HG02970 (cell line): ENCODE data around the gene PDIA2.

Experiments
- ATAC-seq: cut with Tn5 transposase; IDR thresholded peaks from one replicate; pipeline ENCODE4 v1.9.1; 2021; ENCODE audit warnings: mild to moderate bottlenecking, moderate library complexity, moderate number of reproducible peaks; ENCODE audit not compliant: unreplicated experiment, low FRiP score

Gene PDIA2

DNA sequence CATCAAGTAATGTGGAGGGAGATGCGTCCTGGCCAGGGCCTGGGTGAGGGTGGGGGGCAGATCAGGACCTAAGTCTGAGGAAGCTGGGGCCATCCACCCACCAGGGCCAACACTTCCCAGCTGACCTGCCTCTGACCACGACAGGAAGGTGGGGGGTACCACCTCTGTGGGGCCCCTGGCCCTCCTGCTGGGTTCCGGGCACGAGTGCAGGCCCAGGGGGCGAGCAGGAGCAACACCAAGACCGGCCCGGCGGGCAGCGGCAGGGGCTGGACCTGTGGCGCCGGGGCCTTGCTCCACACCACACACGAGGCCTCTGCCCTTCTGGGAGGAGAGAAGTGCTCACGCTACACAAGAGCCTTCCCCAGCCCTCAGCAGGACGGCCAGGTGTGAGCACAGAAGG lies 13.3 kb downstream of the PDIA2 start:
- no peak for ATAC-seq

DNA sequence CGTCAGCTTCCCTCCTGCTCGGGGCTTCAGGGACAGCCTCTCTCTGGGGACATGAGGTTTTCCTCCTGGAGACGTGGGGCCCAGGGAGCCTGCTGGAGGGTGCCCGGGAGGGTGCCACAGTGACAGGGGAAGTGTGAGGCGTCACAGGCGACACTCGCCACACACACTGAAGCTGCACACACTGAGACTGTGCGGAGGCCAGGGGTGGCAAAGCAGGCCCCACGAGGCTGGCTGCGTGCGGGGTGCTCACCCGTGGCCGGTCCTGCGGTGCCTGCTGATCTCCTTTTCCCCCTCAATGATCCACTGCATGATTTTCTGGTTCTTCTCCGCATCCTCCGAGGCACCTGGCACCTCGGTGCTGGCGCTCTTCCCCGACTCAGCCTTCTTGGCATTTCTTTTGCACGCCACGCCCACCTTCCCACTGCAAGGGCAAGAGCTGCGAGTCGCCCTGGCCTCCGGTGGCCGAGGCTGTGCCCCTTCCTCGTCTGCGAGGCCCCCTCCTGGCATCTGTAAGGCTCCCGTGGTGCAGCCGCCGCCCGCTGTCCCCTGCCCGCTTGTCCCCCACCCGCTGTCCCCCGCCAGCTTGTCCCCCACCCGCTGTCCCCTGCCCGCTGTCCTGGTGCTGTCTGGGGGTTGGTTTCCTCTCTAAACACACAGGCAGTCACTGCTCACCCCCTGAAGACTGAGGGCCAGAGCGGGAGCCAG lies 14.0 kb downstream of the PDIA2 start:
- no peak for ATAC-seq

DNA sequence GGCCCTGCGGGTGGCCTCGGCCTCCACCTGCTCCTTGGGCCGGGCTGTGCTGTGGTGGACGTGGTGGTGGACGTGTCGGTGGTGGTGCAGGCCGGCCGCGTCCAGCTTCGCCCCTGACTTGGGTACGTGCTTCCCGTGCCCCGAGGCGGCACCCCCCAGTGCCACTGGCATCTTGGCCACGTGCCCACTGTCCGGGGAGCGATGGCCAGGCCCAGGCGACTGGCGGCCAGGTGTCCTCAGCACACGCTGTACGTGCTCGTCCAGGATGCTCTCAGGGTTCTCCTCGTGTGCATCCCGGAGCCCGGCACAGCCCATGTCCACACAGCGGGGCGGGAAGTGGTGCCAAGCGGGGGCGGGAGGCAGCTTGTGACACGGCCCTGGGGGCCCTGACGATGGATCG lies 14.9 kb downstream of the PDIA2 start:
- ATAC-seq: no peak

DNA sequence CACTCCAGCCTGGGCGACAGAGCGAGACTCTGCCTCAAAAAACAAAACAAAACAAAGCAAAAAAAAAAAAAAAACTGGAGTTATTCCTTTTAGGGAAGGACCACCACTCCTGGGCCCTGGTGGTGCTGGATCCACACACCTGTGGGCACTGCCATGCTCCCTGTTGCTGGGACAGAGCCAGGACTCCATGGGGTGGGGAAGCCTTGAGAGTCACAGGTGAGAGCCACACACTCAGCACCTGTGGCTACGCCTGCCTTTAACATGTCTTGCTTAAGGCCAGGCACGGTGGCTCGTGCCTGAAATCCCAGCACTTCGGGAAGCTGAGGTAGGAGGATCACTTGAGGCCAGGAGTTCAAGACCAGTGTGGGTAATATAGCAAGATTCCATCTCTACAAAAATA lies 18.3 kb downstream of the PDIA2 start:
- no peak for ATAC-seq

DNA sequence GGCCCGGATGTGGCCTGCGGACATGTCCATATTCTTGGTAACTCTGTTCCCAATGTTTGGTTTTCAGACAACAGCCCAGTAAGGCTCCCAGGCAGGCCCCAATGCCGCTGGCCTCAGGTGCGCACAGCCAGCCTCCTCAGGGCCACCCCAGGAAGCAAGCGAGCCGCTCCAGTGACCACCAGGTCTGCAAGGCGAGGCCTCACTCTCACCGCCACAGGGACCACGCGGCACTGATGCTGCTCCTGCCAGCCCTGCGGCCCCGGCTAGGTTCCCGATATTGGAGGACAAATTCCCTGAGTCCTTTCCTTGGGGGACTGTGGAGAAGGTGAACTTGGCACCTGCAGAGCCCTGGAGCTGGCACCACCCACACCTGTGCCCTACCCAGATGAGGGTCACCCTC lies 19.0 kb downstream of the PDIA2 start:
- ATAC-seq: no peak

DNA sequence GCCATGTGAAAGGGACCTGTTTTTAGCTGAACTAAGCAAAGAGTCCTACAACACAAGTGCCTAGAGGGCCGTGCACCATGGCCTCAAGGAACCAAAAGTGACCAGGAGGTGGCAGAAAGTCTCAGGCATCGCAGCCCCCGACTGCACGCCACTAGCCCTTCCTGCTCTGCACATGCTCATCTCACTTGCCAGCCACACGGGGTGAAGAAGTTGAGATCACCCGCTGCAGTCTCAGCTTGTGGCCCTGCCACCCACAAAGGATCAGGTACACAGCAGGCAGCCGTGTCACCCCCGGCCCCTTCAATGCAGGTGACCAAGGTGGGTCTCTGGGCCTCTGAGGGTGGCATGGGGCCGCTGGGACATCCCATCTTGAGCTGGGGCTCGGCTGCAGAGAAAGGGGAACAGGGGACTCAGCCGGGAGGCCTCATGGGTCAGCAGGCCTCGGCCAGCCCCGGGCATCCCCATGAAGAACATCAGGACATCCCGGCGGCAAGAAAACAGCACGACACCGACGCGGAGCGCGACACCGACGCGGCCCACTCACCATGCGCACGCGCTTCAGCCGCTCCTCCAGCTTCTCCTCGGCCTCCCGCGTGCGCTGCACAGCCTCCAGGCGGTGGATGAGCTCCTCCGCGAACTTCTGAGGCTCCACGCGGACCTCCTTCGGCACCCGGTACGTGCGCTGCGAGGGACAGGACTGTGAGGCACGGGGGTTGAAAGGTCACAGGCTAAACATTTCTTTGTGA lies 21.0 kb downstream of the PDIA2 start:
- ATAC-seq: no peak

DNA sequence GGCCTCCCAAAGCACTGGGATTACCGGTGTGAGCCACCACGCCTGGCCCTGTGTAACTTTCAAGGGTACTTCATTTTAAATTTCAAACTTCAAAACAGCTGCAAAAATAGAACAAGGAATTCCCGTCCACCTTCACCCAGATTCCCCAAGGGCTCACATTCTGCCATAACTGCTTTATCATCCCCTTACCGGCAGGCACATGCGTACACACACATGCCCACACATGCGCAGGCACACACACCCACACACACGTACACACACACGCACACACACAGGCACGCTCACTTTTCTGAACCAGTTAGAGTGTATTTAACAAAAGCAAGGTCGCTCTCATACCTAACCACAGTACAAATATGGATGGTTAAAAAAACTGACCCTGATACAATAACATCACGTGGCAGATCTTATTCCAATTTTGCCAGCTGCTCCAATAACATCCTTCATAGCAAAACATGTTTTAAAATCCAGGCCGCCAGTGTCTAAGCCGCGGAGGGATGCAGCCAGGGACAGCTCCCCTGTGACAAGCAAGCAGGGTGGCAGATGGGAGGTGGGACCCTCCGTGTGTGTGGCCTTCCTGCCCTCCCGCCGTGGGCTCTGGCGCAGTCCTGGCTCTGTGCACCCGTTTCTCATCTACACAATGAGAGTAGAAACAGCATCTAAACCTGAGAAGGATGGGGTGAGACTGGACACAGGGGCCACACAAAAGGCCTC lies 23.1 kb downstream of the PDIA2 start:
- ATAC-seq: no peak

DNA sequence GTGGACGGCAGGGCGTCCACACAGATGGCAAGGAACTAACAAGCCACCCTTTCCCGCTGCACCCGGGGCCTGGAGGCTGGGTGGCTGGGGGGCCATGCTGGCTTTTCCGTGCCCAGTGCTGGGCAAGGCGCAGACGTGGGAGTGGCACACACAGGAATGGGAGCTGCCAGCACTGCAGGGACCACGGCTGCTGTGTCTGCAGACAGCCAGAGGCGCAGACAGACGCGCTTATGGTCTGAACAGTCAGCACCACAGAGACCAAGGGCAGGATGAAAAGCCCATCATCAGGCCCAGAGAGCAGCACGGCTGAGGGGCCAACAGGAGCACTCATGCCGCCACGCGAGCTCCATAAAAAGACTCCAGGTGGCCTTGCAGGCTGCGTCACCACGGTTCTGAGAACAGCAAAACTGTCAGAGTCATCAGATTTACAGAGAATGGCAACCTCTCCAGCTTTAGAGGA lies 24.0 kb downstream of the PDIA2 start:
- ATAC-seq: no peak

DNA sequence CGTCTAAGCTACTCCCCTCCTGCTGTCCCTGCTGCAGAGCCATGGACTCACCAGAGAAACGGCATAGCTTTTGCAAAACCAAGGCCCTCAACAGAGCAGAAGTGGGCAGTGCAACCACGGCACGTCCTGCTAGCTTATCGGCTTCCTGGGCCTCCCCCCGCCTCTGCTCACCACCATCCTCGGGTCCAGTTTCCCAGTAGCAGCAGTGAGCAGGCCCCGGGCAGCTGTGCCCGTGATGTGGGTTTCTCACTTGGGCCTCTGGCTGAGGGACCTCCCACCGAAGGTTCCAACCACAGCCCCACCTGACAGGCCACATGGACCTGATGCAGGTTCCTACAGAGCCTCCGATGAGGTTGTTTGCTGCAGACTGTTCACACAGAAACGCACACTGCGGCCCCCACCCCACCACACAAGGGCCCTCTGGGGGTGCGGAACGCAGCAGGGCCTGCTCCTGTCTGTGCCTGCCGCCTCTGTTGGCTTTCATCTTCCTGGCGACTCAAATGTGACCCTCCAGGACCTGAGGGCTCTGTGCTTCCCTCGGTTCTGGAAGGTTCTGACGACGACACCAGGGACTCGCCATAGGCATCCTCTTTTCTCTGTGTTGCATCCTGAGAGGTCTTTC lies 24.8 kb downstream of the PDIA2 start:
- ATAC-seq: no peak

DNA sequence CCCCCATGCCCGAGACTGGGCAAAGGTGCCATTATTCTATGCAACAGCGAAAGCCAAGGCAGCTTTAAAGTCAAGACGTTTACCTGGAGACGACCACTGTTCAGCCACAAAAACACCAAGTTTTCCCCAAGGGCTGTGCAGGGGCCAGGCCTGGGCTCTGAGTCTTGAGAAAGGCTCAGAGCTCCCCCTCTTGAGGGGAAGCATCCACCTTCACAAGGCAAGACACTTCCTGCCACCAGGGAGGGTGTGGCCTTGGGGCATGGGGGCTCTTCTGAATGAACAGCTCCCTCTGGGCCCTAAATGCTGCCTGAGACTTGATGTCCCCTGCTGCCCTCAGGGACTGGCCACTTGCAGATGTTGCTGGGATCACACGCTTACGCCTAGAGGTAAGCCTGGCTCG lies 26.5 kb downstream of the PDIA2 start:
- ATAC-seq: no peak

DNA sequence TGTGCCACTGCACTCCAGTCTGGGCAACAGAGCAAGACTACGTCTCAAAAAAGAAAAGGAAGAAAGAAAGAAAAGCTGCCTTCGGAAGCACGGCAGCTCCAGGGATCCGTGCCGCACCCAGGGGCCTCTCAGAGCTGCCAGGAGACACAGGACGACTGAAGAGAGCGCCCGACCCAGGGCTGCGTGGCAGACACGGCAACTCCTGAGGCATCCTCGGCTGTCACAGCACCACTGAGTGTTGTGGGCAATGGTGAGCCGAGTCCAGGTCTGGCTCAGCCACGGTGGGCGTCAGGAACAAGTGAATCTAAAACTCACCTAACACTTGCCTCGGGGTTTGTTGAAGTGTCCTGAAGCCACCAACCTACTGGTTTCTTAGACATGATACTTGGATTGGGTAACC lies 28.8 kb downstream of the PDIA2 start:
- no peak for ATAC-seq

DNA sequence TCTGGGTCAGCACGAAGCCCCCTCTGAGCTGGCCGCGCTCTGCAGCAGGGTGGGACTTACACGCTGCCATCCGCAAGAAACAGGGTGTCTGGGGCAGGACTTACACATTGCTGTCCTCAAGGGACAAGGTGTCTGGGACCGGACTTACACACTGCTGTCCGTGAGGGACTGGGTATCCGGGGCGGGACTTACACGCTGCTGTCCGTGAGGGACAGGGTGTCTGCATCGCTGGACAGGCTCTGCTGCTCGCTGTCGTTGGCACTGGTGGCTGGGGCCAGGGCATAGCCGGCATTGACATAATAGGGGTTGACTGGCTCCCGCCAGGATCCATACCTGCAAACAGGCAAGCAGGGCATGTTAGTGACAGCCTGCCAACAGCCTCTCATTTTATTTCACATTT lies 31.4 kb downstream of the PDIA2 start:
- ATAC-seq: no peak

DNA sequence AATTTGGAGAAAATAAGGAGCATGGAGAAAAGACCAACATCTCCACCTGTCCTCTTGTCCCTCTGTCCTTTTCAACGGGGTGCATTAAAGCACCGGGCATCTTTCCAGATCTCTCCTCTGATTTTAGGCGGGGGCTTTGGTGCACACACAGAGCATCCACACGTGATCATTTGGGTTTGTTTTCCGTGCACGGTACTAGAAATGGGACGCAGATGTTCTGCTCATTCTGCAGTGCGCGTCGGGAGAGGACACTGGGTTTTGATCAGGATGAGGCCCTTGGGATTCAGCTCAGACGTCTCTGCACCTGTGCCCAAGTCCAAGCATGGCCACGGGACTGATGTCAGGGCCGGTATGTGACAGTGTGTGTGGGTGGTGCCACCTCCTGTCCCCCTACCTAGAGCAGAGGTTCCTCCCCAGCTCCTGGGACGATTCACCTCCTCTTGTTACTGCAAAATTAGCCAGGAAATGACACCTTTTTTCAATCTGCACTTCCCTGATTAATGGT lies 31.9 kb downstream of the PDIA2 start:
- no peak for ATAC-seq

DNA sequence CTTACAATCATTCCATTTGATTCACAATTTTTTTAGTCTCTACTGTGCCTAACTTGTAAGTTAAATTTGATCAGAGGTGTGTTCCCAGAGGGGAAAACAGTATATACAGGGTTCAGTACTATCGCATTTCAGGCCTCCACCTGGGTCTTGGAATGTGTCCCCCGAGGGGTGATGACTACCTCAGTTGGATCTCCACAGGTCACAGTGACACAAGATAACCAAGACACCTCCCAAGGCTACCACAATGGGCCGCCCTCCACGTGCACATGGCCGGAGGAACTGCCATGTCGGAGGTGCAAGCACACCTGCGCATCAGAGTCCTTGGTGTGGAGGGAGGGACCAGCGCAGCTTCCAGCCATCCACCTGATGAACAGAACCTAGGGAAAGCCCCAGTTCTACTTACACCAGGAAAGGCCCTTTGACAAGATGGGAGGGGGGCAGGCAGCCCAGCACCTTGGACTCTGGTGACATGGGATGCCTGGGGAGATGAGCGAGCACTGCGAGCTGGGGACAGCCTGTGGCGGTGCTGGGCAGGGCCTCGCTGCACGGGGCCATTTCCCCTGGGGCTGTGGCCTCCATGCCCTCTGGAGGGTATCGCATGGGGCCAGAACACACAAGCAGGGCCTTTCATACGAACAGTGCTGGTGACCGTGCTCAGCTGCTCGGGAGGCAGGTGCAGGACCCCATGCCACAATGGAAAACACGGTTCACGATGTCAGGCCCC lies 33.9 kb downstream of the PDIA2 start:
- ATAC-seq: no peak

DNA sequence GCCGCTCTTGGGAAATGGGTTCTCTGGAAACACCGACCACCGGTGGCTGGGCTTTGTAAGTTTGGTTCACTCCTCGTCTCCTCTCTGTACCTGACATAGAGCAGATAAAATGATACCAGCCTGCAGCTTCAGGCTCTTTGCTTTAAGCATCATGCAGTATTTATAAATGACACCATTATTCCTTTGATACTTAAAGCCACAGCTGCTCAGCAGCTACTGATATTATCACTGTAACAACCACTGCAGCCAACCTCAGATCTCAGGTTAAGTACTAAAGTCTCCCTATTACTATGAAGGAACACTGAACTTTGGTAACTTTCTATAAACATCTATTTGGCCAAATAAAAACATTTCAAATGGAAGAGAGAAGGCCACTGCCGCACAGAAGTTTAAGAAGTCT lies 34.6 kb downstream of the PDIA2 start:
- no peak for ATAC-seq

DNA sequence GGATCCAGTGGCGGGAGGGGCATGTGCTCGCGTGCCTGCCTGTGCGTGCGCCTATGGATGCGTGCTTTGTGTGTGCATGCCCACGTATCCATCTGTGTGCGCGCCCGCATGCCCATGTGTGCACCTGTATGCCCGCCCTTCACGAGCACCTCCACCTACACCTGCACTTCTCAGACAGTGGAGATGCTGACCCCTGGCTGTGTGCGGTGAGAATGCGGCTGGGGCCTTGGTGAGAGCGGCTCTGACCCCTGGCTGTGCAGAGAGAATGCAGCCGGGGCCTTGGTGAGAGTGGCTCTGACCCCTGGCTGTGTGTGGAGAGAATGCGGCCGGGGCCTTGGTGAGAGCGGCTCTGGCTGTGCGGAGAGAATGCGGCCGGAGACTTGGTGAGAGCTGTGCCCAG lies 35.7 kb downstream of the PDIA2 start:
- no peak for ATAC-seq

DNA sequence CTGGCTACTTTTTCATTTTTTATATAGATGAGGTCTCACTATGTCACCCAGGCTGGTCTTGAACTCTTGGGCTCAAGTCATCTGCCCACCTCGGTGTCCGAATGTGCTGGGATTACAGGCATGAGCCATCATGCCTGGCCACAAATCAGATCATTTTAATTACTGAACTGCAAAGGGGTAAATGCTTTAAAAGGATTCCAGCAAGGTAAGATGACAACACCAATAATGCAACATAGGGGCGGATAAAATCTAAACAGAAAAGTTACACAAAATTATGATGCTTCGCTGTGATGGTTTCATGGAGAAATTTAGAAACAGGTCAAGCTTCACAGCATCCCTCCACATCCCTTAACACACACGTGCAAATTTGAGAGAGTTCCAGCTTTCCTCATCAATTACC lies 37.2 kb downstream of the PDIA2 start:
- no peak for ATAC-seq

DNA sequence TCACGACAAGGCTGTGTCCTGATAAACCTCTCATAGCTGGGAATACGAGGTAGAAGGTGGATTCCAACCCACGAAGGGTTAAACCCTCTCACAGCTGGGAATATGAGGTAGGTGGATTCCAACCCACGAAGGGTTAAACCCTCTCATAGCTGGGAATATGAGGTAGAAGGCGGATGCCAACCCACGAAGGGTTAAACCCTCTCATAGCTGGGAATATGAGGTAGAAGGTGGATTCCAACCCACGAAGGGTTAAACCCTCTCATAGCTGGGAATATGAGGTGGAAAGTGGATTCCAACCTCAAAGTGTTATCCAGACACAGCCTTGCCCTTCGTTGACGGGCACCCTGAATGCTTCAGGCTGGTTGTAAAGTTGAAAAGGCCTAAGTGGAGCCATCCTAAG lies 38.6 kb downstream of the PDIA2 start:
- ATAC-seq: no peak

DNA sequence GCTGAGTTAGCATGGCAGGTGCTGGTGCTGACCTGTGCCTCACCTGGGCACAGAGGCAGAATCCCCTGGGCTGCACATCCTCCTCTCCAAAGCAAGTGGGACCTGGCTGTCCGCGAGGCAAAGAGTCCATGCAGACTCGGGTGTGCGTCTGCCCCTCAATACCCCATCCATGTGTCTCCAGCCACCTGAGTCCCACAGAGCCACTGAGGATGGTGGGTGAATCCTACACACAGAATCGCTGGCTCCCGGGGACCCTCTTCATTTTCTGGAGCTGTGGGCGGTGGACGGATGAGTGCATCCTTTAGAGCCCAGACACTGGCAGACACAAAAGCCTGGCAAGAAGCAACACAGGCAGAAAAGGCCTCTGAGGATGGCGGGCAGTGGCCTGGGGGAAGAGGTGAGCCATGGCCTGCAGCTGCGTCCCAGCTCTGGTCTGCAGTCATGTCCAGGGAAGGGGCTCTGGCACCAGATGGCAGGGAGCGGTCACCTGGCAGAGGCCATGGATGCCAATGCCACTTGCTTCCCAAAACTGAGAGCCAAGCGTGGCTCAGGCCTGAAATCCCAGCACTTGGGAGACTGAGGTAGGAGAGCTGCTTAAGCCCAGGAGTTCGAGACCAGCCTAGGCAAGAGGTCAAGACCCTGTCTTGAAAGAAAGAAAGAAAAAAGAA lies 39.6 kb downstream of the PDIA2 start:
- no peak for ATAC-seq

DNA sequence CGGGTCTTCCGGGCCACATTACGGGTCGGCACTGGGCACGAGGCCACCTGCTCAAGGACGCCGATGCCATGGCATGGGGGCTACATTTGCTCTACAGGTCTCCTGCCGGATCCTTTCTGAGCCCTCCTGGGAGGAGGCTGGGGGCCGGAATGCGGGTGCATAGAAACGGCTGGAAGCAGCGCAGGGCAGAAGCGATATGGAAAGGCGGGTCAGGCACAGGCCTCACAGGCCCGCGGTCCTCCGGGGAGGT lies 41.2 kb downstream of the PDIA2 start:
- ATAC-seq: no peak
